ENCODE measurements around the gene KLK13.

Gene KLK13

DNA sequence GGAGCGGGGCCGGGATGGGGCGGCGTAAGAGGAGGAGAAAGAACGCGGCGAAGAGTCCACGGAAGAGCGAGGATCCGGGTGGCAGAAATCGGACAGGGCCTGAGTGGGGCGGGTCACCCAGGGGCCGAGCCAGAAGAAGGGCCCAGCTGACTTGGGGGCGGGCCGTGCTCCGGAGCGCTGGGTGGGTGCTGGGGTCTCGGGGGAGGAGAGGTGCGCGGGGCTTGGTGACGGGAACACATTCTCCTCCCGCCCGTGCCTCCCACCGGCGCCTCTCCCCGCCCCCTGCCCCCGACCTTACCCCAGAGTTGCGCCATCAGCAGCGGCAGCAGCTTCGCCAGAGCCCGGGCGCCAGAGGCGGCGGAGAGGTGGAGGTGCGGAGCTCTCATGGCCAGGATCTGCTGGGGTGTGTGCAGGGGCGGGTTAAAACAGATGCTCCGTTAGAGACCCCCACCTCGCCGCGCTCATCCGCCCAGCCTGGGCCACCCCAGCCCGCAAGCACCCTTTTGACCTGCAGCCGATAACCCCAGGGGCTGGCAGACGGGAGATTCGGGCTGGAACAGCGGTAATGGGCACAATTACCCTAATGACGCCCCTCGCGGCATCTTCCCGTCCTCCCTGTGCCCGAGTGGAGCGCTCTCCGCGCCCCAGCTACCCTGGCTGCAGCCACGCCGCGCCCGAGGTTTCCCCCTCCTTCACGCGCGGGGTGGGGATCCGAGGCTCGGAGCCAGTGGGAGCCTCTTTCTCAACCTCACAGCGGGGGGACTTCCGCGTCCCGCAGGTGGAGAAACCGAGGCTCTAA lies 45.9 kb downstream of the KLK13 start:
- peak; percentile 36 for DNase-seq

- peak; percentile 80 for DNase-seq
These were observed 47.9 kb downstream of the KLK13 start for GRCh38 chr19:51016798-51017683.

DNA sequence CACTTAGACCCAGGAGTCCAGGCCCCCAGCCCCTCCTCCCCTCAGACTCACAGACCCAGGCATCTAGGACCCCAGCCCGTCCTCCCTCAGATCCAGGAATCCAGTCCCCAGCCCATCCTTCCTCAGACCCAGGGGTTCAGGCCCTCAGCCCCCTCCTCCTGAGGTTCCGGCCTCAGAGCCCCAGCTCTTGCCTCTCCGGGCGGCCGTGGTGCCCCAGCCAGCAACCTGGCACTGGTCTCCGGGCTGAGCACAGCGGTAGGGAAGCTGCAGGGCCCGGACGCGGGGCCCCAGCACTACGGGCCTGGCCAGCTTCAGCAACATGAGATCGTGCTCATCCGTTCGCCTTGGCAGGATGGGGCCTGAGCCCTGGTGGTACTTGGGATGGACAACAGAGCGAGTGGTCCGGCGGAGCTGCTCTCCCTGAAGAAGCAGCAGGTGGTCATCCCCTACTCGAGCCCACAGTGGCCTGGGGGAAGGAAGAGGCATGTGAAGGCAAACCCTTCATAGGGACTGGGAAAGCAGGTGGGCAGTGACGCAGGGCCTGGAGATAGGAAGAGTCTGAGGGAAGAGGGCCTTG lies 49.1 kb downstream of the KLK13 start:
- no peak for DNase-seq

GRCh38 chr19:51014242-51014641 lies 50.6 kb downstream of the KLK13 start:
- DNase-seq, result no peak

- no peak for DNase-seq
These were observed 52.2 kb downstream of the KLK13 start for GRCh38 chr19:51012661-51013190.

DNA sequence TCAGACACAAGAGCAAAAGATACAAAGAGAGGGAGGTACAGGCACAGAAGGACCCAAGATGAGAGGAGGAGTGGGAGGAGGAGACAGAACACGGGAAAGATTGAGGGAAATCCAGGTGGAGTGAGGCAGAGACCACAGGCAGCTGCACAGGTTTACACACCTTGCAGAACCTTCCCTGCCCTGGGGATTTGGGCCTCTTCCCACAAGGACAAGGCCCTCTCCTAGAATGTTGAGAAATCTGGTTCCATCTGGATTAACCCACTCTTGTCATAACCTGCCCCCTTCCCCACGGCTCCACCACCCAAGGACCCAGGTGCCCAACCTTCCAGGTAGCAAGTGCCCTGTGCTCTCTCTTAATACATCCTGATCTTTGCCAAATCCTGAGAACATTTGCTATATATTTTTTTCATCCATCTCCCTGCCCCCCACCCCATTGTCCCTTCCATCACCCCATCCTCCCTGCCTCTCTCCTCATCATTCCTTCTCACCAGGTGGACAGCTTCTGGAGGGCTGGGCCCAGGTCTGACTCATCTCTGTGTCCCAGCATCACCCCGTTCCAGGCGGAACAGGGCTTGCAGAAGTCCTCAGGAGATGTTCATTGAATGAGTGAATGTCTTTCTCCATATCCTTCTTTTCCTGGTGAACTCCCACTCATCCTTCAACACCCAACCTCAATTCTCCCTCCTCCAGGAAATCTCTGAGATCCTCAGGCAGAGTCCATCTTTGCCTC lies 54.7 kb downstream of the KLK13 start:
- no peak for DNase-seq

DNA sequence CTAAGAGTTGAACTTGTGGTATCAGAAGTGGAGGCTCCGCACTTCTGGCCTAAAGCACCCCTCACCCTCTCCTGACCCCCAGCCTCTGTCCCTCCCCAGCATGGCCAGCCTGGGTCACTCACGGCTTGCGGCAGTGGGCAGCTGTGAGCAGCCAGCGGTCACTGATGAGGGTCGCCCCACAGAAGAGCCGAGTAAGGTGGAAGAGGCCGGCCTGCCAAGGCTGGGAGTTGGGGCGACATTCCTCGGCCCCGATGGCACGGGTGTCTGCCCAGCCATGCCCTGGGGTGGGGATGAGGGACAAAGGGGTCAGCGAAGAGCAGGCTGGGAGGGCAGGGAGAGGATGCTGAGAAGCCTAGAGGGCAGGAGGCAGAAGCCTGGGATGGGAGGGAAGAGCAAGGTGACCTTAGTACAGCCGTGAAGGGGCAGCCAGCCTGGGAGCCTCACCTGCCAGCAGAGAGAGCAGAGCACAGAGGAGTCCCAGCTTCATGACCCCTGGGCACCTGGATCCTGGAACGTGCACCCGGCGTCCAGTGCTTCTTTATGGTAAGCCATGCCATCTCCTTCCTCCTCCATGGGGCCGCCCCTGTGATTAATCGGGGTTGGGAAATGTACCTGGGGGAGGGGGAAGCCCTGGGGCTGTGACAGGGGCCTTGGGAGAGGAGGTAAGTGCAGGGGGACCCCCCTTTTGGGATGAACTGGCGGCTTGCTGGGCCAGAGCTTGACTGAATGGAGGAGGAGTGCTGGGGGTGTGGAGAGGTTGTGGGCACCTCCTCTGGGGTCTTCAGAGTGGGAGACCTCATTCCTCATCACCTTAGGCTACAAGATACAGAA lies 55.6 kb downstream of the KLK13 start:
- no peak for DNase-seq

DNA sequence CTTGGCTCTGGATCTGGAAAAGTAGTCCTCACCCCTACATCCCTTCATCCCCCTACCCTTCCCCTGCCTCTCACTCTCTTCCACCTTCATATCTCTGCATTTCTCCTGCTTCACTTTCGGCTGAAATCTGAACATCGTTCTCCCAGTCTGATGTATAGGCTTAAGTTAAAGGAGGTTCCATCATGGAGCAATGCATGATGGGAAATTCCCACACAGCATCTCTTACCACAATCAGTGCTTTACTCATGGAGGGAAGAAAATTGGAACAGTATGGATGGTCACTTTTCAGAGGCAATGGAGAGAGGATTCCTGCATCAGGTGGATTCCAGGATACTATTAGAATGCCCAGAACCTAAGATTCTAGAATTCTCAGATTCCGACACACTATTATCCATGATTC lies 57.4 kb downstream of the KLK13 start:
- DNase-seq, result no peak

GRCh38 chr19:51006406-51006805 lies 58.5 kb downstream of the KLK13 start:
- no peak for DNase-seq

Measured in retina (tissue), 1 donor.